GM21717 (cell line): ENCODE data around the gene LRRC47.

Experiments used
- ATAC-seq: cut with Tn5 transposase; IDR thresholded peaks from one replicate; pipeline ENCODE4 v1.9.1; 2021; ENCODE audit warnings: mild to moderate bottlenecking, moderate library complexity; ENCODE audit not compliant: unreplicated experiment

Gene LRRC47

GRCh38 chr1:3773572-3774275 is 22.6 kb downstream of the LRRC47 start:
- no peak for ATAC-seq

- no peak for ATAC-seq
Measured at GRCh38 chr1:3772715-3773571, 23.4 kb downstream of the LRRC47 start, which contains the start of gene SMIM1. Gene SMIM1 (plus strand): TSS chr1:3772749. CDS start chr1:3775374, 2,625 bp downstream.

- ATAC-seq, result peak; percentile 39
Measured at GRCh38 chr1:3772027-3772714, 24.1 kb downstream of the LRRC47 start.

DNA sequence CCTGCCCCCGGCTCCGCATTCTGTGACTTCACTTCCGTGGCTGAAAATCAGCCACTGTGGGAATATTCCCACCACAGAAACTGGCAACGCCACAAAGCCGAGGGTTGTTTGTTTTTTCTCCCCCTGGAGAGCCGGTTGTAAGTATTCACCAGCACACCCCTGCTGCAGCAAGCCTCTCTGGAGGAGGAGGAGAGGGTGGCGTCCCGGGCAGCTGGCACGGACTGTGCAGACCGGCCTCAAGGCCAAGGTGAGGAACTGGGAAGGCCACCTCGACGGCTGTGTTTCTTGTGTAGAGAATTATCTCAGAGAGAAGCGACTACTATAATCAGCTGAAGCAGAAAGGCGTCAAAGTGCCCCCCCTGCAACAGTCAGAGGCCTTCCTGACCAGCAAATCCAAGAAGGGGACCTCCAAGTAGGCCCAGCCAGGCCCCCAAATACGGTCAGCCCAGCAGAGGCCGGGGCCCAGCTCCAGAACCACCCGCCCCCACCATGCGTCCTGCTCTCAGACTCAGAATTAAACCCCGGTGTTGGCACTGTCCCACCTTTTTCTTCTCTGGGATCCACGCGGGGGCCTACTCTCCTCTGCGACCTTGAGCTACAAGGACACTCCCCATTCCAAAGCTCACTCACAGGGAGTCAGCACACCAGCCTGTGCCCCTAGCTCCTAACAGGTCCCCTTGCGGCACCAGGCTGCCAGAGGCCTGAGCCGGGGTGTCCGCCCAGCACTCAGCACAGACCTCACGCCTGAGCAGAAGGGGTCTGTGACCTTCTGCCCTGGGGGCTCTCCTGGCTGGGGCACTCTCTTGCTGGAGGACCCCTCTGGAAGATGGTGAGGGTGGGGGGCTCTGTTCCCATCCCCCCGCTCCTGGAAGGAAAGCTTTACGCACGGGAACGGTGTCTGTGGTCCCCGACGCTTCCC is 24.9 kb downstream of the LRRC47 start:
- ATAC-seq, result no peak

- ATAC-seq, result no peak
Measured at GRCh38 chr1:3770047-3770765, 26.1 kb downstream of the LRRC47 start.

DNA sequence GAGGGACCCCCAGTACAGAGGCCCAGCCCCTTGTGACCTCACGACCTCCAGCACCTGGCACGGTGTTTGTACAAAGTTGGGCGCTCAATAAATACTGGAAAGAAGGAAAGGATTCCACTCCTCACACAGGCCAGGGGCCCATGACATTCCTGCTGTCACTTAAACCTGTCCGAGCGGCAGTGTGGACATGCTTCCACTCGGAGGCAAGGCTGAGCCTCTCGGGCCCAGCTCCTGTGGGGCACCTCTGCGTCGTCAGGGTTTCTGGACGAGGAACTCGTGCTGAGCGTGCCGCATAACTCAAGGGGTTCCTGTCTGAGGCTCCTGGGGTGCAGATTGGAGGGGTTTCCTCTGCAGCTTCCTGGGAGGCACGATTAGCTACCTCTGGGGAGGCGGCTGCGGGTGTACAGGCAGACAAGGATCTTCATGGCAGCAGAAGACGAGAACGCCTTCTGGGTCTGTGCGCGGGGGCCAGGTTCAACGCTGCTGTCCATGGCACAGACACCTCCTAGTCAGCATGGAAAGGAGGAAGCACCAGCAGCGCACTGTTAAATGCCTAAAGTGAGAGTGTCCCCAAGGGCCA is 27.4 kb downstream of the LRRC47 start:
- ATAC-seq, result no peak

DNA sequence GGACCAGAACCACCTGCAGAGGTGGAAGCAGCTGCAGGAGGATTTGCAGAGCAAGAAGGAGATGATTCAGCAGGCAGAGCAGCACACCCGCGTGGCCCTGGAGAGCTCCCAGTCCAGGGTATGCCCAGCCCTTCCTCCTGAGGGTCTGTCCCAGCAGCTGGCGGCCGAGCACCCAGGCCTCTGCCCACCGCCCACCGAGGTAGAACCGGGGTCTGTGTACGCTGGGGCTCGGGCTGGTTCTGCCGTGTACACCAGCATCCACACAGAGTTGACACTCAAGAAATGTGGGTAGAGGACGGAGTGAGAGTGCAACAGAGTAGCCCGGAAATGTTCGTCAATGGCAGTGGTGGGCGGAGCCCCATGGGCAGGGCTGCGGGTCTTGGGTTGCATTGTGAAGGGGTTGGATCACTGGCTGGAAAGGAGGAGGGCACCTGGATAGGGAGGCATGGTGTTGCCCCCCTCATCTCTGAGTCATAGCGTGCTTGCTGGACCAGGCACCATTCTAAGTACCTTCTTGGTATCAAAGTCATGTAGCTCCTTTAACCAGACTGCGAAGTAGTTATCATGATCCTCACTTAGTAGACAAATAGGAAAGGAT is 28.9 kb downstream of the LRRC47 start:
- ATAC-seq, result no peak

- no peak for ATAC-seq
Measured at GRCh38 chr1:3763351-3764125, 32.8 kb downstream of the LRRC47 start.

DNA sequence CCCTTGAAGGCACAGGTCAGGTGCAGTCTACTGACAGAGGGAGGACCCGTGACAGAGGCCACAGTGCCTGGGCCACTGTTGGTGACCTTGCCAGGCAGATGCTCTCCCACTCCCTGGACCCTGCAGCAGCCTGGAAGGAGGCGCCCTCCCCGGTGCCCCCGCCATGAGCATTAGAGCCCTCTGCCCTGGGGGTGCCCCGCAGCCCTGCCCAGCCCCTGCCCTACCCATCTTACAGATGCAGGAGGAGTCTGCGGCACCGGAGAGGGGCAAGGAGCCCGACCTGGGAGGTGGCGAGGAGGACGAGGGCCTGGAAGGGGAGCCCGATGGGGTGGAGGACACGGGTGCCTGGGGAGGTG is 33.4 kb downstream of the LRRC47 start:
- ATAC-seq, result no peak

DNA sequence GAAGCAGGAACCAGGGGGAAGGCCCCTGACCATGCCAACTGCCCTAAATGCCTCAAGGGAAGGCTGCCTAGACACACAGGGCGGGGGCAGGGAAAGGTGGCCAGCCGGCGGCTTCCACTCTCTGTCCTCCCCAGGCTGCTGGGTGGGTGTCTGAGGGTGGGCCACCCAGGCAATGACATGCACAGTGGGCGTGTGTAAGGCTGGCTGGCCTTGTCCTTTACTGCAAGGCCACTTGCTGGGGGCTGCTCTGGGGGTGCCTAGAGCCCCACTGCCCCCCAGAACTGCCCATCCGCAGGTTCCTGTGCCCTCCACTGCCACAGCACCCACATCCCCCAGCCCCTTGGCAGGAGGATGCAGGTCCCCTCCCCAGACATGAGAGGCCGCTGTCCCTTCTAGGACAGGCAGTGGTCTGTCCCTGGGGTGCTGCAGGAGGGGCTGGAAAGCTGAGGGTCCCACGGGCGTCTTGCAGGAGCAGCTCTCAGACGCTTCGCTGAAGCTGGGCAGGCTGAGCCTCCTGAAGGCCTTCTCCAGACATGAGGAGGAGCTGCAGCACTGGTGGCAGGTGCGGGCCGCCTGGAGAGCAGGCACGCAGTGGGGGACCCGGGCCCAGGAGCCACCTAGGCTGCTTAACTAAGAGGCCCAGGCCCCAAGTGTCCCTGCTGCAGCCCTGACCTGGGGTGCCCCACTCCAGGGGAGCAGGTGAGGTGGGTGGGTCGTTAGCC is 34.0 kb downstream of the LRRC47 start:
- no peak for ATAC-seq

GRCh38 chr1:3761296-3762010 is 34.8 kb downstream of the LRRC47 start:
- ATAC-seq, result no peak

DNA sequence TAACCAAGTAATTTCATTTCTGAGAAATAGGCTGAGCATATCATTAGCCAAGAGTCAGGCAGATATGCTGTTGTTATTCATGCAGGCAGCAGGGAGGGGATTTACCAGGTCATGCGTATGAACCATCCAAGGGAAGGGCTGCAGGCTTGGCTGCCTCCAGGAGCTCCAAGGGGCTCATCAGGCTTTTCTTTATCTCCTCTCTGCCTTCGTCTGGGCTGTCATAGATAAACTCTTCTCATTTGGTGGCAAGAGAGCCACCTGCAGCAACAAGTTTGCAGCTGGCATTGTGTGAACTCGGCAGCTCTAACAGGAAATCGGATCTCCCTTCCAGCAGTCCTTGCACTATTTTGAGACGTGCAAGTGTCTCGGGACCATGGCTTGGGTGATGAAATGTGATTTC is 36.5 kb downstream of the LRRC47 start:
- ATAC-seq, result no peak

DNA sequence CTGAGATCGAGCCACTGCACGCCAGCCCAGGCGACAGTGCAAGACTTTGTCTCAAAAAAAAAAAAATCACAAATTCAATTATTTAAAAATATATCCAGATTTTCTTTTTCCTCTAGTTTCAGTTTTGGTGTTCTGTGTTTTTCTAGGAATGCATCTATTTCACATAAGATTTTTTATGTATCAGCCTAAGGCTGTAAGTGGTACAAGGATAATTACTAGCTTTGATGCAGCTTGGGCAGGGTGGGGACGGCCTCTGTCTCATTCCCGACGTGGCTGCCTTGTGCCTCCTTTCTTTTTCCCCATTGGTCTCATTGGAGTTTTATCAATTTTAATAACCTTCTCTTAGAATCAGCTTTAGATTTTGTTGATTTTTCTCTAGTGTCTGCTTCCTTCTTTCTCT is 37.1 kb downstream of the LRRC47 start:
- no peak for ATAC-seq

- no peak for ATAC-seq
Measured at GRCh38 chr1:3756394-3756793, 39.9 kb downstream of the LRRC47 start.

DNA sequence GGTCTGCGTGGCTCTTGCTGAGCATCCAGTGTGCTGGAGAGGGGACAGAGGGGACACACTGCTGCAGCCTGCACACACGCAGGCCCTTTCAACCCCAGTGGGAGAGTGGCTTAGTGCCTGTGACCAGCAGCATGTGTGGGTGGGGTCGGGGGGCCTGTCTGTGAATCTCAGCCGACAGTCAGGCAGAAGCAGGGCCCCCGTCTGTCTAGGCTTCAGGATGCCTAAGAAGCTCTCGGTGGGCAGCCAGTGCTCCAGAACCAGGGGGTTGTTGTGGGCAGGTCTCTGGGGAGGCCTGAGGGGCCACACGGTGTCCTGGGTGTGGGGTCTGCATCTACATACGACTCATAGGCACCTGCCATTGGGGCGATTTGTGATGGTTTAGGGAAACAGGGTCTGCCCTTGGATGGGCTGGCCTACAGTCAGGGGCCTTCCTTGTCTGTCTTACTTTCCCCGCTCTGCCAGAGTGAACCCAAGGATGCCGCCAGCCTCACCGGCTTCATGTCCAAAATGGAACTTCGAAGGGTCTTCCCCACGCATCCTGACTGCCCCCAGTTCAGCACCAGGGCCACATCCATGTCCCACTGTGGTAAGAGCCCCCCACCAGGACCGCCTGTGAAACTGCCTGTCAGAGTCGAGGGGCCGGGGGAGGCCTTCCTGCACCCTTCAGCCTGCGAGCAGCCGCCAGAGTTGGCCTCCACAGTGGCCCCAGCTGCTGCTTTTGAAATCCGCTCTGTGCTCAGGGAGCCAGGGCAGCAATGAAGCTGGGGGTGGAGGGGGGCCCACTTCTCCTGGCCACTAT is 42.4 kb downstream of the LRRC47 start:
- ATAC-seq, result no peak

DNA sequence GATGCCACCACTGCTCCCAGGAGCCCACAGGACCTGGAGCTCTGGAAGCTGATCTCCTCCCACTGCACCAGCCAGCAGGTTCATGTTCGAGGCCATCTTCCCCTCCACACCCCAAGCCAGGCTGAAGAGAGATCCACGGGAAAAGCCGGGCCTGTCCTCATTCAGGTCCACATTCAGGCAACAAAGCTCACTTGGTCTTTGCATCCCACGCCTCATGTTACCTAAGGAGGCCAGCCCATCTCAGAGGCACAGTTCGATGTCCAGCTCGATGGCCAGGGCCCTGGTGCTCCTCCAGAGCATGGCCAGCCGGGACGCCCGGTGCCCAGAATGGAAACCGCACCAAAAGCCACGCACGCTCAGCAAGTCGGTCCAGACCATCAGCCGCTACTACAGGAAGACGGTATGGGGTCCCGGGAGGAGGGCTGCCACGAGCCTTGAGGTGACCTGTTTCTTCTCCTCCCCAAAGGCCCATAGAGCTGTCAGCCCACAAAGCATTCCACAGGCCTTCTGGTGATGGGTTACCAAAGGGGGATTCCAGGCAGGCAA is 43.8 kb downstream of the LRRC47 start, which contains the start of gene CCDC27:
CCDC27 (plus strand) TSS at position 51 of the 546 bp plus-strand sequence; CDS start at position 83, 32 bp downstream.
- ATAC-seq, result no peak
